Muscle layer of colon (tissue), 2 donors: ENCODE data around the gene ARHGAP10.

Experiments used
- H3K27ac ChIP-seq: one replicate; pipeline ENCODE4 v1.7.0; 2013; ENCODE audit warnings: low read depth, mild to moderate bottlenecking, low read length, moderate library complexity
- H3K27me3 ChIP-seq, 2 donors: one replicate each; pipeline ENCODE4 v1.7.0; 2013; ENCODE audit warnings: low read length in 2 of 2, mild to moderate bottlenecking in 2 of 2; ENCODE audit not compliant: insufficient read depth in 2 of 2, control insufficient read depth in 1 of 2
- H3K36me3 ChIP-seq: one replicate; pipeline ENCODE4 v1.7.0; 2013; ENCODE audit warnings: mild to moderate bottlenecking, low read length; ENCODE audit not compliant: insufficient read depth
- H3K4me1 ChIP-seq: one replicate; pipeline ENCODE4 v1.7.0; 2013; ENCODE audit warnings: mild to moderate bottlenecking, low read length; ENCODE audit not compliant: insufficient read depth
- H3K4me3 ChIP-seq, 2 donors: one replicate each; pipeline ENCODE4 v1.7.0; 2013; ENCODE audit warnings: low read length in 2 of 2, low read depth in 1 of 2, mild to moderate bottlenecking in 1 of 2, moderate library complexity in 1 of 2
- H3K9ac ChIP-seq: one replicate; pipeline ENCODE4 v1.7.0; 2013; ENCODE audit warnings: low read length
- H3K9me3 ChIP-seq: one replicate; pipeline ENCODE4 v1.7.0; 2013; ENCODE audit warnings: mild to moderate bottlenecking, low read length
- donor health status: abdominal sarcoma.
- donor health status: Adenocarcinoma of cecum.

The ARHGAP10 gene

GRCh38 chr4:147943159-147943638 lies 211.3 kb downstream of the ARHGAP10 start:
- peak overlapping the region; percentile 66 for H3K27ac ChIP-seq
- H3K9ac ChIP-seq, result no peak overlapping the region
- peaks cover 11% of the 10 kb centered on the region for H3K4me1 ChIP-seq
- H3K27me3 ChIP-seq, result no peaks in the 10 kb centered on the region
- H3K9me3 ChIP-seq, result no peaks in the 10 kb centered on the region
- peaks cover 28% of the 10 kb centered on the region for H3K36me3 ChIP-seq
- no peak overlapping the region for H3K4me3 ChIP-seq

- no peaks in the 10 kb centered on the region for H3K9me3 ChIP-seq
- H3K27ac ChIP-seq, result no peak overlapping the region
- peaks cover 11% of the 10 kb centered on the region for H3K4me1 ChIP-seq
- peaks cover 28% of the 10 kb centered on the region for H3K36me3 ChIP-seq
- H3K27me3 ChIP-seq, result no peaks in the 10 kb centered on the region
- H3K4me3 ChIP-seq, result no peak overlapping the region
- H3K9ac ChIP-seq, result no peak overlapping the region
Observed at GRCh38 chr4:147944249-147944648, 212.4 kb downstream of the ARHGAP10 start.

DNA sequence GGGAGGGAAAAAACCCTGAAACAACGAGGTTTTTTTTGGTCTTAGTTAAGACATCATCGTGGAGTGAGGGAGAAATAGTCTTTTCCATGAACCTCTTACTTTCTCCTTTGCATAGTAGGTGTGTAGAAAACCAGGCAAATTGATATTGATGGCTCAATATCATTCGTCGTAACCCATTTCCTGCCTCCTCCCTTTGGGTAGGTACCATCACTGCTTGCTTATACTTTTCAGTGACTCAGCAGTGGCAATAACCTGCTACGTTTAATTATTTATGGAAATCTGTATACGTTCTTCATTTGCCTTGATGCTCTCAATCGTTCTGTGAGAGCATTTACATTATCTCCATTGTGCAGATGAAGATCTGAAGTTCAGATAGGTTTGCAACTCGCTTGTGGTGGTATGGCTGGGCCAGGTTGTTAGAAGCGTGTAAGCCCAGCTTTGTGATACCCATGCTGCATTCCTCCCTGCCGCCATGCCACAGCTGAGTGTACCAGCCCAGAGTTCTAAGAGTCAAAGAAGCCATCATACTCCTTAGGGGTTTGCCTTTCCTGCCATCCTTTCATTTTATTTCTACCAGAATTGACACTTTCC lies 212.9 kb downstream of the ARHGAP10 start:
- no peaks in the 10 kb centered on the region for H3K27me3 ChIP-seq
- H3K27ac ChIP-seq, result no peak overlapping the region
- no peaks in the 10 kb centered on the region for H3K9me3 ChIP-seq
- H3K9ac ChIP-seq, result no peak overlapping the region
- peaks cover 11% of the 10 kb centered on the region for H3K4me1 ChIP-seq
- H3K36me3 ChIP-seq, result peaks cover 28% of the 10 kb centered on the region
- no peak overlapping the region for H3K4me3 ChIP-seq

- no peak overlapping the region for H3K27ac ChIP-seq
- H3K9me3 ChIP-seq, result no peaks in the 10 kb centered on the region
- no peak overlapping the region for H3K9ac ChIP-seq
- no peaks in the 10 kb centered on the region for H3K27me3 ChIP-seq
- H3K4me1 ChIP-seq, result no peaks in the 10 kb centered on the region
- peaks cover 11% of the 10 kb centered on the region for H3K36me3 ChIP-seq
- no peak overlapping the region for H3K4me3 ChIP-seq
Observed at GRCh38 chr4:147948336-147948735, 216.4 kb downstream of the ARHGAP10 start.

GRCh38 chr4:147950261-147950660 lies 218.4 kb downstream of the ARHGAP10 start:
- H3K9me3 ChIP-seq, result no peaks in the 10 kb centered on the region
- no peak overlapping the region for H3K9ac ChIP-seq
- no peak overlapping the region for H3K27ac ChIP-seq
- no peaks in the 10 kb centered on the region for H3K27me3 ChIP-seq
- H3K36me3 ChIP-seq, result peaks cover 6% of the 10 kb centered on the region
- no peaks in the 10 kb centered on the region for H3K4me1 ChIP-seq
- H3K4me3 ChIP-seq, result no peak overlapping the region

DNA sequence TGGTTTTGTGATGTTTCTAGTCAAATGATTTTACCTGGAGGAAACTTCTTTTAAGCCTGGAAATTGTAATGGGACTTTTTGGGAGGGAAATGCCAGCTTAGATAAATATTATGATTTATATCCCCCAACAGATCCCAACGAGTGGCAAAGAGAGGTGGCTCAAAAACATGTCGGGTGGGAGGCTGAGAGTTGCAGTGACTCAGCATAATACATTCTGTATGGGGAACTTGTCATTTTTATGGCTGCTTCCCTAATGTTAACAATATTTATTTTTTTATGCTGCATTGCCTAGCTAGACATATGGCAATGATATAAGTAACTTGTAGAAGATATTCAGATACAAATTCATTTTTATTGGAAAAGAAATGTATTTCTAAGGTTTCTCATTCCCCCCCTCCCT lies 219.0 kb downstream of the ARHGAP10 start:
- H3K4me1 ChIP-seq, result peaks cover 2% of the 10 kb centered on the region
- no peak overlapping the region for H3K4me3 ChIP-seq
- no peak overlapping the region for H3K9ac ChIP-seq
- no peaks in the 10 kb centered on the region for H3K27me3 ChIP-seq
- H3K27ac ChIP-seq, result no peak overlapping the region
- no peaks in the 10 kb centered on the region for H3K9me3 ChIP-seq
- peaks cover 6% of the 10 kb centered on the region for H3K36me3 ChIP-seq

DNA sequence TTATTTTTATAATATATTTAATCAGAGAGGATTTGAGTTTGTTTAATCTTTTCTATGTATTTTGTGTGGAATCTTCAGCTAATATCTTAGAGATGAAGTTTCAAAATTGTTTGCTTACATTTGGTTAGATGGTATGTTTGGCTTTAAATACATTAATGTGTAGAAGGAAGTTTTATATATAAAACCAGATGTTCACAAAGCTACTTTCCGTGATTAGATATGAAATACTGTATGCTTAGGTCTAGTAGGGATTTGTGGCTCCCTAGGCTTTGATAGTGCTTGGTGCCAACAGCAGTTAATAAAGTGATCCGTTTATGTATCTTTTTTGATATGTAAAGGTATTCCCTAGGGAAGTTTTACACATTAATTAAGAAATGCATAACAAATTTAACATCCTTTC lies 223.0 kb downstream of the ARHGAP10 start:
- no peaks in the 10 kb centered on the region for H3K36me3 ChIP-seq
- peaks cover 28% of the 10 kb centered on the region for H3K4me1 ChIP-seq
- no peak overlapping the region for H3K27ac ChIP-seq
- H3K9ac ChIP-seq, result no peak overlapping the region
- no peak overlapping the region for H3K4me3 ChIP-seq
- no peaks in the 10 kb centered on the region for H3K27me3 ChIP-seq
- no peaks in the 10 kb centered on the region for H3K9me3 ChIP-seq

- H3K4me3 ChIP-seq, result no peak overlapping the region
- peaks cover 28% of the 10 kb centered on the region for H3K4me1 ChIP-seq
- H3K27ac ChIP-seq, result no peak overlapping the region
- no peak overlapping the region for H3K9ac ChIP-seq
- H3K9me3 ChIP-seq, result no peaks in the 10 kb centered on the region
- no peaks in the 10 kb centered on the region for H3K36me3 ChIP-seq
- no peaks in the 10 kb centered on the region for H3K27me3 ChIP-seq
Observed at GRCh38 chr4:147955827-147956558, 224.1 kb downstream of the ARHGAP10 start.

DNA sequence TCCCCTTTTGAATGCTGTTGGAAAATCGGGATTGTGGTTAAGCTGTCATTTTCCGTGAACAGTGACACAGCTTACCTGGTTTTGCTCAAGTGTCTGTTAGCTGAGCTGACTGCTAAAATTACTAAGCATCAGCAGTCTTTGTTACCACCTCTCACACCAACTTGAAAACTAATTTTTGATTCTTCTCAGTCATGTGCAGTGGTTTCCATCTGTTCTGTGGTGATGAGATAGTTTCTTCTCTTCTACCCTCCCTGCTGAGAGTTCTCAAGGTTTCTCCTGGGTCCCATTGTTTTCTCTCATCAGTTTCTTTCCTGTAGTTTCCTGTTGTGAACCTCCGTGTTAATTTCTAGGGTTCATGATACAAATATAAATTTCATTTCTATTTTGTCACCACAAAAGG lies 225.6 kb downstream of the ARHGAP10 start:
- H3K27me3 ChIP-seq, result no peaks in the 10 kb centered on the region
- no peak overlapping the region for H3K27ac ChIP-seq
- no peak overlapping the region for H3K4me3 ChIP-seq
- H3K4me1 ChIP-seq, result peaks cover 28% of the 10 kb centered on the region
- H3K36me3 ChIP-seq, result no peaks in the 10 kb centered on the region
- no peaks in the 10 kb centered on the region for H3K9me3 ChIP-seq
- H3K9ac ChIP-seq, result no peak overlapping the region

DNA sequence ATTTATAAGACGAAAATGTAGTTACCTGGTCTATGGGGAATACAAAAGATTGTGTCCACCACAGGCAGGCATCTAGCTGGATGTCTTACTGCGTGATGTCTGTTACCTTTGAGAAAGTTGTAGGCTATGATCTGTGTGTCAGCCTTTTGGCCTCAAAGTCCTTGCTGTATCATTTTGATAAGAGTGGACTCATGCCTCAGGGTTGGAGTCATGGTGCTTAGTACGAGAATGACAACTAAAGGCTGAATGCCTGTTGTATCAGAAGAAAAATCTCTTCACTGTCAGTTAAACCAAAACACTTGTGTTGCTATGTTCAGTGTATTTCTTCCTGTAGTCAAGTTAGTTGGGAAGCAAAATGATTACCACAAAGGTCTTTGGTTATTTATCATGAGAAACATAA lies 226.2 kb downstream of the ARHGAP10 start:
- Histone ChIP-seq H3K36me3 (no peaks in the 10 kb centered on the region), H3K4me3 (no peak overlapping the region), H3K27me3 (no peaks in the 10 kb centered on the region), H3K9me3 (no peaks in the 10 kb centered on the region), H3K4me1 (peaks cover 28% of the 10 kb centered on the region), H3K27ac (no peak overlapping the region), H3K9ac (no peak overlapping the region)

GRCh38 chr4:147958489-147959065 lies 226.7 kb downstream of the ARHGAP10 start:
- Histone ChIP-seq H3K9me3 (no peaks in the 10 kb centered on the region), H3K27ac (no peak overlapping the region), H3K36me3 (no peaks in the 10 kb centered on the region), H3K9ac (no peak overlapping the region), H3K27me3 (no peaks in the 10 kb centered on the region), H3K4me1 (peaks cover 29% of the 10 kb centered on the region), H3K4me3 (no peak overlapping the region)
